H1 (cell line): ENCODE results near the gene ADCY5.

Experiments
- CHD2 ChIP-seq: IDR thresholded peaks from 2 replicates; pipeline ENCODE4 v1.6.1; 2012; ENCODE audit warnings: low read length, improper control_type of control experiment
- CTCF ChIP-seq, 3 experiments: IDR thresholded peaks; 1 replicate in 2 of 3; 2 replicates in 1 of 3; pipeline versions ENCODE4 v1.5.1 to v1.6.1; 2011; ENCODE audit warnings: low read length in 3 of 3, mild to moderate bottlenecking in 3 of 3, inconsistent platforms in 2 of 3, low read depth in 1 of 3, moderate library complexity in 1 of 3; ENCODE audit not compliant: insufficient read depth in 1 of 3; ENCODE audit errors: control extremely low read depth in 1 of 3
- EP300 ChIP-seq, 2 experiments: IDR thresholded peaks; 1 replicate in 1 of 2; 2 replicates in 1 of 2; pipeline ENCODE4 v1.6.1; 2011 to 2012; ENCODE audit warnings: low read depth in 2 of 2, low read length in 2 of 2, mild to moderate bottlenecking in 2 of 2, borderline replicate concordance in 1 of 2, inconsistent platforms in 1 of 2, moderate library complexity in 1 of 2
- GTF2F1 ChIP-seq: IDR thresholded peaks from 2 replicates; pipeline ENCODE4 v1.6.1; 2012; ENCODE audit warnings: low read depth, low read length, improper control_type of control experiment, borderline replicate concordance
- JUN ChIP-seq: IDR thresholded peaks from 2 replicates; pipeline ENCODE4 v1.6.1; 2011; ENCODE audit warnings: low read depth, mild to moderate bottlenecking, improper control_type of control experiment, low read length
- POLR2A ChIP-seq, 2 experiments: IDR thresholded peaks; 1 replicate in 1 of 2; 2 replicates in 1 of 2; pipeline ENCODE4 v1.6.1; 2011; ENCODE audit warnings: low read depth in 2 of 2, low read length in 2 of 2, mild to moderate bottlenecking in 2 of 2; ENCODE audit errors: control extremely low read depth in 1 of 2
- SIX5 ChIP-seq: IDR thresholded peaks from 2 replicates; pipeline ENCODE4 v1.6.1; 2011; ENCODE audit warnings: mild to moderate bottlenecking, low read depth, low read length
- SUZ12 ChIP-seq: fragments of 200-600 bp; sonication (generic); IDR thresholded peaks from 2 replicates; pipeline ENCODE4 v1.6.1; 2012; ENCODE audit warnings: mild to moderate bottlenecking, inconsistent platforms, low read length, moderate library complexity, mixed read lengths
- YY1 ChIP-seq: IDR thresholded peaks from 2 replicates; pipeline ENCODE4 v1.6.1; 2011; ENCODE audit warnings: low read depth, mild to moderate bottlenecking, low read length
- TF ChIP-seq, protein P1 (sequence below): IDR thresholded peaks from 2 replicates; pipeline ENCODE4 v1.6.1; 2011; ENCODE audit warnings: low read depth, mild to moderate bottlenecking, low read length; ENCODE audit not compliant: insufficient read depth

- TF ChIP-seq EP300 (IDR thresholded peaks at IDR 0.05; ENCODE audit: borderline replicate concordance in 1 of 2, low read depth in 2 of 2, low read length in 2 of 2) (no peak), JUN (no peak), CTCF (IDR thresholded peaks at IDR 0.05; ENCODE audit: control extremely low read depth in 1 of 3, insufficient read depth in 1 of 3, low read depth in 1 of 3, low read length in 3 of 3) (no peak), YY1 (no peak), CHD2 (no peak), GTF2F1 (no peak), SUZ12 (no peak), SIX5 (no peak), POLR2A (IDR thresholded peaks at IDR 0.05; ENCODE audit: control extremely low read depth in 1 of 2, low read depth in 2 of 2, low read length in 2 of 2) (no peak)
- TF ChIP-seq, protein P1, sequence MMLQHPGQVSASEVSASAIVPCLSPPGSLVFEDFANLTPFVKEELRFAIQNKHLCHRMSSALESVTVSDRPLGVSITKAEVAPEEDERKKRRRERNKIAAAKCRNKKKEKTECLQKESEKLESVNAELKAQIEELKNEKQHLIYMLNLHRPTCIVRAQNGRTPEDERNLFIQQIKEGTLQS = no peak
These were observed 163.8 kb downstream of the ADCY5 start for GRCh38 chr3:123285066-123285465.
